Naive thymus-derived CD4-positive, alpha-beta T cell (primary cell): Measurements from ENCODE around the gene PSMA2. TPM values are rescaled to one million over a fixed set of nuclear protein-coding genes. Genes with fewer than 3 reads are reported as not detected.

Experiments
- ATAC-seq: fragments of 150-1000 bp; cut with Tn5 transposase; 2 replicates; pipeline ENCODE4 v1.10.0; 2021; ENCODE audit warnings: mild to moderate bottlenecking, moderate library complexity
- CTCF ChIA-PET: fragments of 350-600 bp; sonication (Branson Sonifier 250); formaldehyde crosslinking; loops from one replicate; lab custom pipeline; 2021; ENCODE audit warnings: antibody characterized with exemption; lab: Charles Lee
- POLR2A ChIA-PET: fragments of 350-600 bp; sonication (Branson Sonifier 250); formaldehyde crosslinking; loops from one replicate; lab custom pipeline; 2021; ENCODE audit warnings: antibody characterized with exemption, inconsistent platforms; lab: Charles Lee
- DNase-seq, 9 donors: peaks; one replicate each; pipeline versions ENCODE4 v3.0.0 to v3.0.0-alpha.2; 2020 to 2022; ENCODE audit warnings: mixed read lengths in 1 of 9
- H3K27ac ChIP-seq: one replicate; pipeline ENCODE4 v1.7.0; 2013; ENCODE audit warnings: mild to moderate bottlenecking, low read depth, low read length, moderate library complexity
- H3K27me3 ChIP-seq, 2 donors: one replicate each; pipeline ENCODE4 v1.7.0; 2013; ENCODE audit warnings: low read length in 2 of 2, mild to moderate bottlenecking in 2 of 2, moderate library complexity in 2 of 2; ENCODE audit not compliant: control insufficient read depth in 2 of 2, insufficient read depth in 2 of 2
- H3K36me3 ChIP-seq, 3 experiments: 1 replicate in 2 of 3; 2 replicates in 1 of 3; pipeline ENCODE4 v1.7.0; 2013; ENCODE audit warnings: low read length in 3 of 3, mild to moderate bottlenecking in 3 of 3, moderate library complexity in 1 of 3; ENCODE audit not compliant: insufficient read depth in 3 of 3, control insufficient read depth in 2 of 3
- H3K4me1 ChIP-seq, 2 donors: one replicate each; pipeline ENCODE4 v1.7.0; 2013; ENCODE audit warnings: low read length in 2 of 2, mild to moderate bottlenecking in 2 of 2, moderate library complexity in 1 of 2; ENCODE audit not compliant: control insufficient read depth in 2 of 2, insufficient read depth in 2 of 2
- H3K4me3 ChIP-seq: 2 replicates; pipeline ENCODE4 v1.7.0; 2013; ENCODE audit warnings: mild to moderate bottlenecking, low read length
- H3K9me3 ChIP-seq, 3 experiments: 1 replicate in 2 of 3; 2 replicates in 1 of 3; pipeline ENCODE4 v1.7.0; 2013; ENCODE audit warnings: low read length in 3 of 3; ENCODE audit not compliant: control insufficient read depth in 2 of 3
- H3K27ac Mint-ChIP-seq, 9 donors: one replicate each; pipeline ENCODE4 v1.8.0; 2020 to 2022; ENCODE audit warnings: mixed read lengths in 9 of 9, mild to moderate bottlenecking in 8 of 9, moderate library complexity in 5 of 9, inconsistent platforms in 2 of 9
- H3K27me3 Mint-ChIP-seq, 5 donors: one replicate each; pipeline ENCODE4 v1.8.0; 2021 to 2022; ENCODE audit warnings: mixed read lengths in 5 of 5, mild to moderate bottlenecking in 1 of 5
- H3K36me3 Mint-ChIP-seq, 5 donors: one replicate each; pipeline ENCODE4 v1.8.0; 2020 to 2022; ENCODE audit warnings: mixed read lengths in 5 of 5, mild to moderate bottlenecking in 3 of 5, inconsistent platforms in 1 of 5
- H3K4me1 Mint-ChIP-seq, 7 donors: one replicate each; pipeline ENCODE4 v1.8.0; 2020 to 2022; ENCODE audit warnings: mixed read lengths in 7 of 7, mild to moderate bottlenecking in 3 of 7, inconsistent platforms in 1 of 7
- H3K4me3 Mint-ChIP-seq, 10 donors: one replicate each; pipeline ENCODE4 v1.8.0; 2020 to 2022; ENCODE audit warnings: mild to moderate bottlenecking in 10 of 10, mixed read lengths in 10 of 10, moderate library complexity in 6 of 10, inconsistent platforms in 2 of 10
- H3K9me3 Mint-ChIP-seq, 11 donors: one replicate each; pipeline ENCODE4 v1.8.0; 2020 to 2022; ENCODE audit warnings: mixed read lengths in 11 of 11, mild to moderate bottlenecking in 4 of 11, inconsistent platforms in 1 of 11, moderate library complexity in 1 of 11
- intact Hi-C, 2 donors: fragments of 100-400 bp; cut with micrococcal nuclease; formaldehyde crosslinking; loops; one replicate each; pipeline ENCODE4 v1.15.1; 2023
- polyA plus RNA-seq, 2 donors: library from polyadenylated mRNA; unstranded; fragments of 300-500 nt; fragmentation: Illumina TruSeq; gene quantifications; one replicate each; pipeline ENCODE4 v1.2.3, GENCODE V29; 2021
- total RNA-seq, 6 experiments: library from RNA in 5 of 6; stranded (reverse) in 5 of 6; gene quantifications; 1 replicate in 5 of 6; 2 replicates in 1 of 6; pipeline ENCODE4 v1.2.3 and lab custom pipeline; 2021 to 2026

Gene PSMA2
- total and polyA plus RNA-seq, 7 experiments from 2014 or later, result 29.3 to 257 (median 40.2) TPM

GRCh38 chr7:42932811-42933591, 1.0 kb upstream of the PSMA2 start:
- Histone ChIP-seq H3K4me3 (peak overlapping the region; percentile 100), H3K9me3 (no peaks in the 10 kb centered on the region), H3K4me1 (peaks cover 24 to 46% of the 10 kb centered on the region in 2 donors), H3K27ac (peak overlapping the region; percentile 89), H3K27me3 (no peaks in the 10 kb centered on the region), H3K36me3 (peaks cover 5 to 27% (median 6%) of the 10 kb centered on the region in 3 experiments)
- Mint-ChIP-seq H3K9me3 (no peaks in the 10 kb centered on the region), H3K4me1 (peaks cover 32 to 85% (median 63%) of the 10 kb centered on the region in 7 donors), H3K27ac (peak overlapping the region; percentile 92 to 100 (median 97)), H3K4me3 (peak overlapping the region; percentile 88 to 100 (median 98)), H3K36me3 (peaks cover 8 to 18% (median 12%) of the 10 kb centered on the region in 5 donors), H3K27me3 (no peaks in the 10 kb centered on the region)
- ChIA-PET POLR2A (interaction anchor here (0.9 to 4.4 kb wide), 12 partner anchors 9 to 1050 kb away, joined by 3 to 24 read pairs (median 6); partner anchors contain the start of genes BLVRA, C7orf25, COA1 and MRPS24), CTCF (interaction anchor here (1.5 to 3.4 kb wide), 3 partner anchors 8 to 650 kb away, joined by 5 to 12 read pairs (median 6); partner anchors contain the start of genes C7orf25 and STK17A)
- ATAC-seq (no peak), DNase-seq (no peak)
- intact Hi-C loops, result loop anchor here (1.0 to 5.0 kb wide), 12 partner anchors 12 to 1649 kb away; partner anchors contain the start of genes C7orf25 (in 2 of the 2), COA1 (in 2 of the 2), STK17A (in 2 of the 2) and MRPS24 (in 1 of the 2)

GRCh38 chr7:42931447-42931833, 534 bp downstream of the PSMA2 start:
- ATAC-seq, result no peak

GRCh38 chr7:42930889-42931288, 1.1 kb downstream of the PSMA2 start:
- peaks cover 24 to 48% of the 10 kb centered on the region in 2 donors for H3K4me1 ChIP-seq
- peak overlapping the region; percentile 88 to 100 (median 98) for H3K4me3 Mint-ChIP-seq

More at GRCh38 chr7:42931447-42931833, 534 bp downstream of the PSMA2 start:
- POLR2A ChIA-PET, result interaction anchor here (0.6 to 4.4 kb wide), 13 partner anchors 10 to 906 kb away, joined by 3 to 24 read pairs (median 5); partner anchors contain the start of genes BLVRA, C7orf25, COA1 and STK17A
- no peaks in the 10 kb centered on the region for H3K27me3 Mint-ChIP-seq
- no peaks in the 10 kb centered on the region for H3K9me3 Mint-ChIP-seq
- H3K36me3 ChIP-seq, result peaks cover 5 to 21% (median 8%) of the 10 kb centered on the region in 3 experiments
- intact Hi-C loops, result loop anchor here in 1 of 2 donors (5.0 kb wide), 1 partner anchor 716 kb away; no protein-coding TSS in a partner anchor
- H3K4me3 ChIP-seq, result peak overlapping the region; percentile 100
- peak in 2 of 9 donors; percentile 21 to 40 for DNase-seq
- H3K4me3 Mint-ChIP-seq, result peak overlapping the region; percentile 88 to 100 (median 98)
- H3K36me3 Mint-ChIP-seq, result peaks cover 7 to 16% (median 10%) of the 10 kb centered on the region in 5 donors
- CTCF ChIA-PET, result interaction anchor here (1.7 to 3.4 kb wide), 2 partner anchors 10 to 651 kb away, joined by 6 to 12 read pairs; partner anchors contain the start of gene STK17A
- H3K27ac ChIP-seq, result peak overlapping the region; percentile 89
- H3K27me3 ChIP-seq, result no peaks in the 10 kb centered on the region
- H3K4me1 ChIP-seq, result peaks cover 24 to 48% of the 10 kb centered on the region in 2 donors
- H3K27ac Mint-ChIP-seq, result peak overlapping the region; percentile 92 to 100 (median 97)
- no peaks in the 10 kb centered on the region for H3K9me3 ChIP-seq
- H3K4me1 Mint-ChIP-seq, result peaks cover 28 to 91% (median 71%) of the 10 kb centered on the region in 7 donors

GRCh38 chr7:42929449-42929848, 2.5 kb downstream of the PSMA2 start:
- no peak overlapping the region for H3K4me3 ChIP-seq
- ChIA-PET POLR2A (interaction anchor here (1.5 to 4.4 kb wide), 4 partner anchors 12 to 20 kb away, joined by 5 to 20 read pairs (median 6); partner anchors contain the start of gene C7orf25), CTCF (interaction anchor here (1.0 kb wide), 1 partner anchor 653 kb away, joined by 3 read pairs; no protein-coding TSS in a partner anchor)
- intact Hi-C loops, result no loop called here
- H3K27me3 Mint-ChIP-seq, result no peaks in the 10 kb centered on the region
- no peaks in the 10 kb centered on the region for H3K9me3 Mint-ChIP-seq
- H3K9me3 ChIP-seq, result no peaks in the 10 kb centered on the region
- H3K4me1 Mint-ChIP-seq, result peaks cover 32 to 78% (median 69%) of the 10 kb centered on the region in 7 donors
- peaks cover 5 to 18% (median 8%) of the 10 kb centered on the region in 5 donors for H3K36me3 Mint-ChIP-seq
- DNase-seq, result no peak
- H3K27ac ChIP-seq, result no peak overlapping the region
- no peaks in the 10 kb centered on the region for H3K27me3 ChIP-seq
- peak overlapping the region in 8 of 9 donors; percentile 1 to 76 (median 20) for H3K27ac Mint-ChIP-seq
- peaks cover 24 to 47% of the 10 kb centered on the region in 2 donors for H3K4me1 ChIP-seq
- H3K36me3 ChIP-seq, result peaks cover 7 to 32% (median 10%) of the 10 kb centered on the region in 3 experiments
- no peak for ATAC-seq
- peak overlapping the region in 9 of 10 donors; percentile 9 to 95 (median 50) for H3K4me3 Mint-ChIP-seq

More at GRCh38 chr7:42930889-42931288, 1.1 kb downstream of the PSMA2 start:
- peaks cover 4 to 13% (median 7%) of the 10 kb centered on the region in 5 donors for H3K36me3 Mint-ChIP-seq
- H3K9me3 Mint-ChIP-seq, result no peaks in the 10 kb centered on the region
- ChIA-PET POLR2A (interaction anchor here (0.6 to 4.4 kb wide), 5 partner anchors 19 to 906 kb away, joined by 3 to 23 read pairs (median 6); partner anchors contain the start of gene C7orf25), CTCF (interaction anchor here (0.9 to 3.4 kb wide), 3 partner anchors 10 to 768 kb away, joined by 3 to 12 read pairs (median 6); partner anchors contain the start of gene STK17A)
- H3K4me1 Mint-ChIP-seq, result peaks cover 23 to 85% (median 66%) of the 10 kb centered on the region in 7 donors
- intact Hi-C loops, result loop anchor here in 1 of 2 donors (5.0 kb wide), 1 partner anchor 716 kb away; no protein-coding TSS in a partner anchor
- peak overlapping the region; percentile 89 for H3K27ac ChIP-seq
- no peaks in the 10 kb centered on the region for H3K27me3 Mint-ChIP-seq
- H3K4me3 ChIP-seq, result peak overlapping the region; percentile 100
- H3K36me3 ChIP-seq, result peaks cover 6 to 21% (median 10%) of the 10 kb centered on the region in 3 experiments
- no peak for ATAC-seq
- DNase-seq, result no peak
- no peaks in the 10 kb centered on the region for H3K9me3 ChIP-seq
- peak overlapping the region; percentile 92 to 100 (median 97) for H3K27ac Mint-ChIP-seq
- H3K27me3 ChIP-seq, result no peaks in the 10 kb centered on the region

- H3K27ac Mint-ChIP-seq, result peak overlapping the region in 3 of 9 donors; percentile 5 to 37 (median 11)
- H3K36me3 Mint-ChIP-seq, result peaks cover 7 to 18% (median 9%) of the 10 kb centered on the region in 5 donors
- peaks cover 7 to 39% (median 10%) of the 10 kb centered on the region in 3 experiments for H3K36me3 ChIP-seq
- no peak overlapping the region for H3K27ac ChIP-seq
- no peak for ATAC-seq
- H3K27me3 Mint-ChIP-seq, result no peaks in the 10 kb centered on the region
- H3K4me1 Mint-ChIP-seq, result peaks cover 32 to 73% (median 64%) of the 10 kb centered on the region in 7 donors
- DNase-seq, result no peak
- H3K4me3 ChIP-seq, result no peak overlapping the region
- CTCF ChIA-PET, result no interaction called here
- H3K9me3 Mint-ChIP-seq, result no peaks in the 10 kb centered on the region
- intact Hi-C loops, result no loop called here
- H3K4me1 ChIP-seq, result peaks cover 22 to 41% of the 10 kb centered on the region in 2 donors
- H3K4me3 Mint-ChIP-seq, result peak overlapping the region in 7 of 10 donors; percentile 0 to 52 (median 19)
- H3K27me3 ChIP-seq, result no peaks in the 10 kb centered on the region
- no peaks in the 10 kb centered on the region for H3K9me3 ChIP-seq
- POLR2A ChIA-PET, result interaction anchor here (0.8 to 2.0 kb wide), 4 partner anchors 11 to 16 kb away, joined by 3 to 7 read pairs (median 5); partner anchors contain the start of gene C7orf25
Observed at GRCh38 chr7:42928754-42929153, 3.2 kb downstream of the PSMA2 start.
